Measurements from ENCODE around the gene MEF2A. TPM values are rescaled to one million over a fixed set of nuclear protein-coding genes. Genes with fewer than 3 reads are reported as not detected.

Gene MEF2A
- total and polyA plus RNA-seq, 9 of the 15 experiments (the other 6 are each of a cell fraction or from before 2014, with no cell fraction given): 1.6 to 18.7 (median 8.7) TPM

DNA sequence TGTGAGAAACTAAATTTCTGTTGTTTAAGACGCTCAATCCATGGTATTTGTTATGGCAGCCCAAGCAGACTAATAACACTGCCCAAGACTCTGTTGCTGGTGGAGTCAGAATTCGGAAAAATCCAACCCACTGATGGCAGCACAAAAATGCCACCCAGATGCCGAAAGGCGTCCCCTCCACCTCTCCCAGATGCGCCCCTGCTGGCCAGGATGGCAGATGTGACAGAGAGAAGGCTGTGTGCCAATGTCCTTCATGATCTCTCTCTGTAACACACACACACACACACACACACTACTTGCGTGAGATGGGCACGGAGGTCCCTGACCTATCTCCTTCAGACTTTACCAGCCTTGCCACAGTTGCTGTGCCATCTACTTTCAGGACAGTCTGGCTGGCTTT lies 178.4 kb downstream of the MEF2A start:
- TF ChIP-seq NKRF (IDR thresholded peaks at IDR 0.05; ENCODE audit: borderline replicate concordance): no peak
- TF ChIP-seq, protein P1, sequence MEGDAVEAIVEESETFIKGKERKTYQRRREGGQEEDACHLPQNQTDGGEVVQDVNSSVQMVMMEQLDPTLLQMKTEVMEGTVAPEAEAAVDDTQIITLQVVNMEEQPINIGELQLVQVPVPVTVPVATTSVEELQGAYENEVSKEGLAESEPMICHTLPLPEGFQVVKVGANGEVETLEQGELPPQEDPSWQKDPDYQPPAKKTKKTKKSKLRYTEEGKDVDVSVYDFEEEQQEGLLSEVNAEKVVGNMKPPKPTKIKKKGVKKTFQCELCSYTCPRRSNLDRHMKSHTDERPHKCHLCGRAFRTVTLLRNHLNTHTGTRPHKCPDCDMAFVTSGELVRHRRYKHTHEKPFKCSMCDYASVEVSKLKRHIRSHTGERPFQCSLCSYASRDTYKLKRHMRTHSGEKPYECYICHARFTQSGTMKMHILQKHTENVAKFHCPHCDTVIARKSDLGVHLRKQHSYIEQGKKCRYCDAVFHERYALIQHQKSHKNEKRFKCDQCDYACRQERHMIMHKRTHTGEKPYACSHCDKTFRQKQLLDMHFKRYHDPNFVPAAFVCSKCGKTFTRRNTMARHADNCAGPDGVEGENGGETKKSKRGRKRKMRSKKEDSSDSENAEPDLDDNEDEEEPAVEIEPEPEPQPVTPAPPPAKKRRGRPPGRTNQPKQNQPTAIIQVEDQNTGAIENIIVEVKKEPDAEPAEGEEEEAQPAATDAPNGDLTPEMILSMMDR (IDR thresholded peaks at IDR 0.05 in 2 of 3, conservative IDR thresholded peaks at IDR 0.05 in 1 of 3; ENCODE audit: insufficient read depth in 2 of 3, low read depth in 1 of 3, low read length in 3 of 3): peak in 2 of 3 experiments; percentile 25 to 27; a peak in 1 of 6 replicates
- ChIA-PET POLR2A (no interaction called here), CTCF (ENCODE audit: low intra/inter-chr PET ratio) (no interaction called here)
- no peaks in the 10 kb centered on the region for H3K79me2 ChIP-seq (ENCODE audit: control insufficient read depth, insufficient read depth, low read length)
- no peaks in the 10 kb centered on the region for H3K9me3 ChIP-seq (replicated peaks; ENCODE audit: control insufficient read depth, insufficient read depth, low read depth, low read length)
- 0% methylated on average over 7 of the region's 7 CpGs for WGBS (ENCODE audit: insufficient coverage, low coverage, missing lambda C conversion rate)
- no peak overlapping the region for H3K4me3 ChIP-seq
- no TSS peak for BruUV-seq (replicated peaks)
- H3K9ac ChIP-seq (ENCODE audit: insufficient read depth in 1 of 2, low read depth in 2 of 2, low read length in 2 of 2): no peak overlapping the region
- no peaks in the 10 kb centered on the region for H3K4me1 ChIP-seq (replicated peaks in 1 of 2; ENCODE audit: control insufficient read depth in 2 of 2, insufficient read depth in 2 of 2, low read length in 2 of 2)
- no peaks in the 10 kb centered on the region for H3K9me1 ChIP-seq (ENCODE audit: control insufficient read depth, insufficient read depth, low read length)
- no peak overlapping the region for H2AFZ ChIP-seq (ENCODE audit: low read depth, low read length)
- no peak overlapping the region for H3K4me2 ChIP-seq (ENCODE audit: insufficient read depth, low read length)
- DNase-seq (ENCODE audit: extremely low read depth in 1 of 4, low spot score in 3 of 4): no peak
- FAIRE-seq: no peak
- H3K36me3 ChIP-seq (ENCODE audit: control insufficient read depth, insufficient read depth, low read length): no peaks in the 10 kb centered on the region
- peaks cover 7 to 26% of the 10 kb centered on the region in 2 experiments; a peak in 4 of 5 replicates for H3K27me3 ChIP-seq (ENCODE audit: control insufficient read depth in 2 of 2, insufficient read depth in 2 of 2, low read length in 2 of 2)
- H3K27ac ChIP-seq (ENCODE audit: extremely low read depth, low read depth, low read length): no peak overlapping the region
- in situ Hi-C loops (cut with MboI) (loop anchor here (25.0 kb wide), 1 partner anchor 457 kb away; no protein-coding TSS in a partner anchor), intact Hi-C loops (cut with micrococcal nuclease) (no loop called here)
- H4K20me1 ChIP-seq (replicated peaks; ENCODE audit: control insufficient read depth, insufficient read depth, low read length): no peaks in the 10 kb centered on the region
- ATAC-seq: no peak

All from K562 (cell line).